Measurements from ENCODE around the gene DHX29.

DNA sequence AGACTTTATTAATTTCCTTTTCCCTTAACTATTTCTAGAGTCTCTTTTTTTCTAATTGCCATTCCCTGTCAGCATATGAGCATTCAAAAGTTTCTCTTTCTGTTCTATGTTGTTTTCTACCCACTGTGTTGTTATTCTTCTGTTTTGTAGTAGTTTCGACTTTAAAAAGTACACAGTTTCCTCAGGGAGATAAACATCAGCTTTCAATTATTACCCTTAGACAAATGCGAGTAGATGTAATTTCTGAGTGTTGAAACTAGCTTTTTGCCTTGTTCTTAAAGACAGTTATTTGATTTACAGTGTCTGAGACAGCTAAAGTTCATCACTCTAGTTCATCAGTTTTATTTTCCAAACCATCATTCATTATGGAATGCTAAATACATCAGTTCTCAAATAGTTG is 19.8 kb upstream of the DHX29 start:
- no peak for TF ChIP-seq CTCF (IDR thresholded peaks at IDR 0.05)
- TF ChIP-seq POLR2A (IDR thresholded peaks at IDR 0.05): no peak
